CD14-positive monocyte (primary cell): Measurements from ENCODE around the gene LRP1B. TPM values are rescaled to one million over a fixed set of nuclear protein-coding genes. Genes with fewer than 3 reads are reported as not detected.

Experiments
- DNase-seq, 3 donors: peaks; one replicate each; pipeline ENCODE4 v3.0.0-alpha.2; 2011 to 2022
- H2AFZ ChIP-seq: 2 replicates; pipeline ENCODE4 v1.6.0; 2012; ENCODE audit warnings: mild to moderate bottlenecking, low read depth, low read length, inconsistent platforms; ENCODE audit not compliant: insufficient read depth, poor library complexity, severe bottlenecking
- H3K27ac ChIP-seq, 2 donors: 1 replicate in 1 of 2; 2 replicates in 1 of 2; pipeline ENCODE4 v1.5.1; 2012 to 2013; ENCODE audit warnings: low read length in 2 of 2, control low read depth in 1 of 2, inconsistent platforms in 1 of 2, low read depth in 1 of 2, mild to moderate bottlenecking in 1 of 2
- H3K27me3 ChIP-seq, 2 donors: one replicate each; pipeline versions ENCODE4 v1.6.0 to v1.6.1; 2011 to 2013; ENCODE audit warnings: low read length in 2 of 2; ENCODE audit not compliant: control insufficient read depth in 2 of 2, insufficient read depth in 2 of 2
- H3K36me3 ChIP-seq, 2 donors: replicated peaks in 1 of 2; 1 replicate in 1 of 2; 2 replicates in 1 of 2; pipeline versions ENCODE4 v1.5.1 to v1.6.1; 2012 to 2013; ENCODE audit warnings: low read length in 2 of 2, control low read depth in 1 of 2, inconsistent platforms in 1 of 2, mild to moderate bottlenecking in 1 of 2; ENCODE audit not compliant: insufficient read depth in 2 of 2, control insufficient read depth in 1 of 2
- H3K4me1 ChIP-seq, 2 donors: 1 replicate in 1 of 2; 2 replicates in 1 of 2; pipeline versions ENCODE4 v1.5.1 to v1.6.1; 2012 to 2013; ENCODE audit warnings: low read length in 2 of 2, control low read depth in 1 of 2, inconsistent platforms in 1 of 2, mild to moderate bottlenecking in 1 of 2, moderate library complexity in 1 of 2; ENCODE audit not compliant: insufficient read depth in 2 of 2, control insufficient read depth in 1 of 2
- H3K4me2 ChIP-seq: replicated peaks from 2 replicates; pipeline ENCODE3; 2012; ENCODE audit warnings: low read length, moderate library complexity, mild to moderate bottlenecking; ENCODE audit not compliant: poor library complexity, severe bottlenecking; ENCODE audit errors: extremely low read depth
- H3K4me3 ChIP-seq, 3 experiments: fragments of 200-600 bp in 1 of 3; sonication (generic) in 1 of 3; replicated peaks in 1 of 3; 1 replicate in 2 of 3; 2 replicates in 1 of 3; pipeline ENCODE4 v1.5.1; 2011 to 2013; ENCODE audit warnings: low read length in 3 of 3, mild to moderate bottlenecking in 3 of 3, control low read depth in 2 of 3, low read depth in 2 of 3, inconsistent platforms in 1 of 3, moderate library complexity in 1 of 3
- H3K79me2 ChIP-seq: 2 replicates; pipeline ENCODE4 v1.6.0; 2012; ENCODE audit warnings: mild to moderate bottlenecking, control low read depth, inconsistent platforms, low read length, moderate library complexity; ENCODE audit not compliant: insufficient read depth
- H3K9ac ChIP-seq: 2 replicates; pipeline ENCODE4 v1.6.0; 2017; ENCODE audit warnings: low read length, mild to moderate bottlenecking; ENCODE audit not compliant: insufficient read depth, poor library complexity, severe bottlenecking
- H3K9me3 ChIP-seq, 2 donors: replicated peaks in 1 of 2; 1 replicate in 1 of 2; 2 replicates in 1 of 2; pipeline versions ENCODE4 v1.5.1 to v1.6.1; 2012 to 2013; ENCODE audit warnings: low read length in 2 of 2, control low read depth in 1 of 2; ENCODE audit not compliant: control insufficient read depth in 1 of 2, insufficient read depth in 1 of 2
- H4K20me1 ChIP-seq: 2 replicates; pipeline ENCODE4 v1.6.0; 2012; ENCODE audit warnings: mild to moderate bottlenecking, low read length, control low read depth, moderate library complexity; ENCODE audit not compliant: insufficient read depth
- H3K27ac Mint-ChIP-seq, 7 donors: one replicate each; pipeline ENCODE4 v1.8.0; 2020; ENCODE audit warnings: mild to moderate bottlenecking in 7 of 7, mixed read lengths in 7 of 7, moderate library complexity in 6 of 7, inconsistent platforms in 2 of 7
- H3K27me3 Mint-ChIP-seq, 3 donors: one replicate each; pipeline ENCODE4 v1.8.0; 2021 to 2022; ENCODE audit warnings: low read depth in 3 of 3, mild to moderate bottlenecking in 3 of 3, mixed read lengths in 3 of 3, moderate library complexity in 3 of 3, inconsistent platforms in 1 of 3
- H3K36me3 Mint-ChIP-seq, 2 donors: one replicate each; pipeline ENCODE4 v1.8.0; 2020; ENCODE audit warnings: mixed read lengths in 2 of 2, inconsistent platforms in 1 of 2, mild to moderate bottlenecking in 1 of 2
- H3K4me1 Mint-ChIP-seq: one replicate; pipeline ENCODE4 v1.8.0; 2020; ENCODE audit warnings: mild to moderate bottlenecking, mixed read lengths
- H3K4me3 Mint-ChIP-seq, 2 donors: one replicate each; pipeline ENCODE4 v1.8.0; 2020; ENCODE audit warnings: mild to moderate bottlenecking in 2 of 2, mixed read lengths in 2 of 2, moderate library complexity in 1 of 2
- H3K9me3 Mint-ChIP-seq, 7 donors: one replicate each; pipeline ENCODE4 v1.8.0; 2020 to 2022; ENCODE audit warnings: mixed read lengths in 7 of 7, mild to moderate bottlenecking in 6 of 7, moderate library complexity in 6 of 7, inconsistent platforms in 2 of 7
- CTCF ChIP-seq: fragments of 200-600 bp; IDR thresholded peaks from one replicate; pipeline ENCODE4 v1.8.0; 2022; ENCODE audit warnings: antibody characterized with exemption, mild to moderate bottlenecking
- WGBS: methylation state at CpG from one replicate; pipeline ENCODE4 v1.1.5; 2013; ENCODE audit warnings: missing lambda C conversion rate; ENCODE audit not compliant: insufficient coverage; 5-methylcytosine and 5-hydroxymethylcytosine counted together
- intact Hi-C, 2 donors: fragments of 100-400 bp; cut with micrococcal nuclease; formaldehyde crosslinking; loops; one replicate each; pipeline versions ENCODE4 v1.15.0 to v1.15.1; 2023
- polyA plus RNA-seq, 3 donors: library from polyadenylated mRNA; depleted of rRNA in 1 of 3; unstranded in 2 of 3; stranded (reverse) in 1 of 3; fragments of 300-500 nt in 2 of 3; fragments of >200 nt in 1 of 3; fragmentation: Illumina TruSeq in 2 of 3; gene quantifications; 1 replicate in 2 of 3; 2 replicates in 1 of 3; pipeline ENCODE4 v1.2.3, GENCODE V29; 2012 to 2021

The LRP1B gene
- polyA plus RNA-seq, 3 donors = not detected

GRCh38 chr2:142065700-142066099 lies 65.1 kb downstream of the LRP1B start:
- intact Hi-C loops = no loop called here
- no peaks in the 10 kb centered on the region for H3K4me1 ChIP-seq
- H4K20me1 ChIP-seq = no peaks in the 10 kb centered on the region
- no peaks in the 10 kb centered on the region for H3K36me3 Mint-ChIP-seq
- H3K27ac ChIP-seq = no peak overlapping the region
- no peak overlapping the region for H3K9ac ChIP-seq
- no peak overlapping the region for H2AFZ ChIP-seq
- no peak overlapping the region for H3K4me2 ChIP-seq
- H3K4me1 Mint-ChIP-seq = no peaks in the 10 kb centered on the region
- peaks cover 0 to 3% (median 0%) of the 10 kb centered on the region in 7 donors for H3K9me3 Mint-ChIP-seq
- no peaks in the 10 kb centered on the region for H3K9me3 ChIP-seq
- H3K27me3 Mint-ChIP-seq = peaks cover 0 to 3% (median 0%) of the 10 kb centered on the region in 3 donors
- no peak overlapping the region for H3K4me3 ChIP-seq
- TF ChIP-seq CTCF = no peak
- DNase-seq = no peak
- H3K27ac Mint-ChIP-seq = no peak overlapping the region
- 90% methylated on average over 2 of the region's 3 CpGs for WGBS
- no peak overlapping the region for H3K4me3 Mint-ChIP-seq
- no peaks in the 10 kb centered on the region for H3K36me3 ChIP-seq
- H3K27me3 ChIP-seq = no peaks in the 10 kb centered on the region
- no peaks in the 10 kb centered on the region for H3K79me2 ChIP-seq

GRCh38 chr2:142065156-142065555 lies 65.7 kb downstream of the LRP1B start:
- no CpG with 5 or more reads among the region's 1 CpG for WGBS
- H3K9me3 ChIP-seq = no peaks in the 10 kb centered on the region
- no peak for TF ChIP-seq CTCF
- no peak overlapping the region for H3K9ac ChIP-seq
- H2AFZ ChIP-seq = no peak overlapping the region
- Mint-ChIP-seq H3K4me1 (no peaks in the 10 kb centered on the region), H3K27ac (no peak overlapping the region), H3K4me3 (no peak overlapping the region), H3K9me3 (peaks cover 0 to 3% (median 0%) of the 10 kb centered on the region in 7 donors), H3K27me3 (peaks cover 0 to 3% (median 0%) of the 10 kb centered on the region in 3 donors), H3K36me3 (no peaks in the 10 kb centered on the region)
- no peaks in the 10 kb centered on the region for H3K79me2 ChIP-seq
- no peaks in the 10 kb centered on the region for H4K20me1 ChIP-seq
- H3K4me1 ChIP-seq = no peaks in the 10 kb centered on the region
- intact Hi-C loops = no loop called here
- H3K36me3 ChIP-seq = no peaks in the 10 kb centered on the region
- no peak overlapping the region for H3K4me2 ChIP-seq
- no peak overlapping the region for H3K4me3 ChIP-seq
- no peak for DNase-seq
- no peak overlapping the region for H3K27ac ChIP-seq
- no peaks in the 10 kb centered on the region for H3K27me3 ChIP-seq
